Mammary epithelial cell (primary cell): Measurements from ENCODE around the gene SNTG2.

ENCODE experiments used
- CTCF ChIP-seq, 2 donors: IDR thresholded peaks in 1 of 2; conservative IDR thresholded peaks in 1 of 2; 2 replicates each; pipeline ENCODE4 v1.5.1; 2011 to 2012; ENCODE audit warnings: inconsistent platforms in 2 of 2, low read length in 2 of 2, mild to moderate bottlenecking in 2 of 2, control low read depth in 1 of 2, low read depth in 1 of 2; ENCODE audit not compliant: insufficient read depth in 1 of 2; ENCODE audit errors: extremely low read depth in 1 of 2
- EZH2 ChIP-seq: IDR thresholded peaks from 2 replicates; pipeline ENCODE4 v1.6.1; 2012; ENCODE audit warnings: low read length, inconsistent platforms, borderline replicate concordance

DNA sequence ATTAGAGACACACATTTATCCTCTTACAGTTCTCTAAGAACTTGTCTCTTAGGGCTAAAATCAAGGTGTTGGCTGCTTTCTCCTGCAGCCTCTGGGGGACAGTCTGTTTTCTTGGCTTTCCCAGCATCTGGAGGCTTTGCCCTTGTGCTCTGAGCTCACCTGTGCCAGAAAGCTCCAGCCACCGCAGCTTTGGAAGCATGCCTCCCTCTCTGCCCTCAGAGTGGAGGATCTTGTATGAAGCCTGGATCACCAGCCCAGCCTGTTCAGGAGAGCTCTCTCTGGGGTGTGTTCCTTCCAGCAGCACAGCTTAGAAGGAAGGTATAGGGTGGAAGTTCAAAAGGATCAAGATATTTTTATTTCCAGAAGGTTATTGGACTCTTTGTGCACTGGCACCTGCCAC, 409.5 kb downstream of the SNTG2 start:
- TF ChIP-seq CTCF (conservative IDR thresholded peaks at IDR 0.05 in 1 of 2, IDR thresholded peaks at IDR 0.05 in 1 of 2; ENCODE audit: extremely low read depth in 1 of 2, insufficient read depth in 1 of 2, low read depth in 1 of 2, low read length in 2 of 2) (no peak), EZH2 (no peak)
